SK-N-SH (cell line): Measurements from ENCODE around the gene MUSTN1. TPM values are rescaled to one million over a fixed set of nuclear protein-coding genes. Genes with fewer than 3 reads are reported as not detected.

Experiments used
- CTCF ChIA-PET: fragments of 300-600, 350-600 bp; formaldehyde crosslinking; extraction: SDS; loops from one replicate; lab custom pipeline; 2021; lab: Yijun Ruan, JAX
- POLR2A ChIA-PET: fragments of 350-600 bp; sonication (Branson Sonifier 250); formaldehyde crosslinking; extraction: SDS; loops from one replicate; lab custom pipeline; 2020; ENCODE audit warnings: antibody characterized with exemption, inconsistent platforms; lab: Yijun Ruan, JAX
- DNase-seq: peaks from one replicate; pipeline ENCODE4 v3.0.0; 2012
- H2AFZ ChIP-seq: fragments of 200-600 bp; sonication (generic); 2 replicates; pipeline ENCODE4 v1.8.1; 2016; ENCODE audit warnings: antibody characterized with exemption, mild to moderate bottlenecking, low read depth
- H3F3A ChIP-seq: fragments of 200-600 bp; sonication (generic); replicated peaks from 2 replicates; pipeline ENCODE3; 2016; ENCODE audit warnings: antibody characterized with exemption, mild to moderate bottlenecking; ENCODE audit not compliant: insufficient read depth
- H3K27ac ChIP-seq, 2 experiments: fragments of 200-500 bp in 1 of 2; fragments of 200-600 bp in 1 of 2; sonication (Bioruptor generic) in 1 of 2; sonication (generic), shearing (Covaris generic) in 1 of 2; 2 replicates each; pipeline versions ENCODE4 v1.5.1 to v1.6.1; 2014 to 2016; ENCODE audit warnings: low read depth in 2 of 2, inconsistent platforms in 1 of 2, low read length in 1 of 2, mild to moderate bottlenecking in 1 of 2, mixed read lengths in 1 of 2
- H3K27me3 ChIP-seq: fragments of 200-600 bp; sonication (generic), shearing (Covaris generic); 2 replicates; pipeline ENCODE4 v1.6.1; 2016; ENCODE audit warnings: mixed run types; ENCODE audit not compliant: insufficient read depth
- H3K36me3 ChIP-seq, 2 experiments: fragments of 200-500 bp in 1 of 2; fragments of 200-600 bp in 1 of 2; sonication (Bioruptor generic) in 1 of 2; sonication (generic) in 1 of 2; replicated peaks in 1 of 2; 2 replicates each; pipeline versions ENCODE3 to v1.5.1; 2014 to 2016; ENCODE audit warnings: low read length in 1 of 2, mild to moderate bottlenecking in 1 of 2; ENCODE audit not compliant: insufficient read depth in 2 of 2, control insufficient read depth in 1 of 2
- H3K4me1 ChIP-seq, 2 experiments: fragments of 200-500 bp in 1 of 2; fragments of 200-600 bp in 1 of 2; sonication (Bioruptor generic) in 1 of 2; sonication (generic), shearing (Covaris generic) in 1 of 2; 2 replicates each; pipeline versions ENCODE4 v1.5.1 to v1.6.1; 2014 to 2016; ENCODE audit warnings: low read depth in 1 of 2, low read length in 1 of 2, mixed run types in 1 of 2; ENCODE audit not compliant: insufficient read depth in 2 of 2, control insufficient read depth in 1 of 2
- H3K4me2 ChIP-seq: fragments of 200-600 bp; sonication (generic), shearing (Covaris generic); 2 replicates; pipeline ENCODE4 v1.6.1; 2017; ENCODE audit warnings: mixed run types
- H3K4me3 ChIP-seq, 2 experiments: fragments of 200-500 bp in 1 of 2; fragments of 200-600 bp in 1 of 2; sonication (Bioruptor generic) in 1 of 2; sonication (generic), shearing (Covaris generic) in 1 of 2; 2 replicates each; pipeline versions ENCODE4 v1.5.1 to v1.8.1; 2014 to 2016; ENCODE audit warnings: low read depth in 2 of 2, inconsistent platforms in 1 of 2, low read length in 1 of 2, mild to moderate bottlenecking in 1 of 2, mixed read lengths in 1 of 2, moderate library complexity in 1 of 2
- H3K79me2 ChIP-seq: fragments of 200-600 bp; sonication (generic); 2 replicates; pipeline ENCODE4 v1.8.1; 2017; ENCODE audit warnings: mild to moderate bottlenecking; ENCODE audit not compliant: insufficient read depth
- H3K9ac ChIP-seq: fragments of 200-600 bp; sonication (generic); 2 replicates; pipeline ENCODE4 v1.6.1; 2017; ENCODE audit warnings: mixed run types
- H3K9me2 ChIP-seq: fragments of 200-600 bp; sonication (generic); 2 replicates; pipeline ENCODE4 v1.6.1; 2017; ENCODE audit warnings: mixed run types
- H3K9me3 ChIP-seq: fragments of 200-600 bp; sonication (generic); 2 replicates; pipeline ENCODE4 v1.6.1; 2017; ENCODE audit warnings: mixed run types, mild to moderate bottlenecking, moderate library complexity
- H4K20me1 ChIP-seq: fragments of 200-600 bp; sonication (generic); 2 replicates; pipeline ENCODE4 v1.6.1; 2017; ENCODE audit warnings: mild to moderate bottlenecking, mixed run types; ENCODE audit not compliant: insufficient read depth
- CTCF ChIP-seq: fragments of 200-600 bp; sonication (generic); IDR thresholded peaks from 2 replicates; pipeline ENCODE4 v1.6.1; 2017; ENCODE audit warnings: antibody characterized with exemption, mild to moderate bottlenecking, moderate library complexity
- ELF1 ChIP-seq: IDR thresholded peaks from 2 replicates; pipeline ENCODE4 v1.4.0; 2012
- EZH2phosphoT487 ChIP-seq: fragments of 200-600 bp; sonication (generic); IDR thresholded peaks from 2 replicates; pipeline ENCODE4 v1.6.1; 2017; ENCODE audit warnings: low read depth, mixed run types, mild to moderate bottlenecking, antibody characterized with exemption, moderate library complexity, borderline replicate concordance
- FOSL2 ChIP-seq: IDR thresholded peaks from 2 replicates; pipeline ENCODE4 v1.4.0; 2012; ENCODE audit warnings: low read depth, mild to moderate bottlenecking, moderate library complexity, borderline replicate concordance
- MEF2A ChIP-seq: IDR thresholded peaks from 2 replicates; pipeline ENCODE4 v1.4.0; 2012; ENCODE audit warnings: low read depth, borderline replicate concordance
- NFIC ChIP-seq: IDR thresholded peaks from 2 replicates; pipeline ENCODE4 v1.4.0; 2012; ENCODE audit warnings: borderline replicate concordance
- POLR2AphosphoS5 ChIP-seq: IDR thresholded peaks from 2 replicates; pipeline ENCODE4 v1.6.1; 2012; ENCODE audit warnings: low read depth, low read length
- RCOR1 ChIP-seq: fragments of 150-350 bp; IDR thresholded peaks from 2 replicates; pipeline ENCODE4 v1.6.1; 2017; ENCODE audit warnings: antibody characterized with exemption, low read length
- RXRA ChIP-seq: IDR thresholded peaks from 2 replicates; pipeline ENCODE4 v1.4.0; 2012; ENCODE audit warnings: low read depth, mild to moderate bottlenecking, borderline replicate concordance
- SIN3A ChIP-seq: IDR thresholded peaks from 2 replicates; pipeline ENCODE4 v1.6.1; 2012; ENCODE audit warnings: low read depth, mild to moderate bottlenecking, low read length, moderate library complexity, borderline replicate concordance
- SMC3 ChIP-seq: IDR thresholded peaks from 2 replicates; pipeline ENCODE4 v1.6.1; 2012; ENCODE audit warnings: low read depth, low read length, improper control_type of control experiment
- TAF1 ChIP-seq: IDR thresholded peaks from 2 replicates; pipeline ENCODE4 v1.6.1; 2012; ENCODE audit warnings: low read depth, mild to moderate bottlenecking, low read length, moderate library complexity, borderline replicate concordance
- TCF12 ChIP-seq: IDR thresholded peaks from 2 replicates; pipeline ENCODE4 v1.4.0; 2012
- TEAD4 ChIP-seq: IDR thresholded peaks from 2 replicates; pipeline ENCODE4 v1.4.0; 2012; ENCODE audit warnings: mild to moderate bottlenecking, borderline replicate concordance; ENCODE audit not compliant: insufficient read depth
- USF1 ChIP-seq: IDR thresholded peaks from 2 replicates; pipeline ENCODE4 v1.4.0; 2012; ENCODE audit warnings: low read depth, borderline replicate concordance
- USF2 ChIP-seq: fragments of 150-350 bp; IDR thresholded peaks from 2 replicates; pipeline ENCODE4 v1.6.1; 2017; ENCODE audit warnings: antibody characterized with exemption, low read length, low read depth, borderline replicate concordance
- YY1 ChIP-seq: IDR thresholded peaks from 2 replicates; pipeline ENCODE4 v1.4.0; 2012; ENCODE audit warnings: low read depth, mild to moderate bottlenecking
- WGBS: methylation state at CpG from one replicate; pipeline ENCODE4 v1.1.6; 2017; ENCODE audit warnings: low lambda C conversion rate; 5-methylcytosine and 5-hydroxymethylcytosine counted together
- polyA plus RNA-seq, 3 experiments: library from polyadenylated mRNA; depleted of rRNA; stranded (reverse); fragments of >200 nt; gene quantifications; 2 replicates each; pipeline ENCODE4 v1.2.3, GENCODE V29; 2012

Gene MUSTN1
- polyA plus RNA-seq, 1 of the 3 experiments (the other 2 are of a cell fraction), result 0.54 TPM

- CTCF ChIA-PET, result interaction anchor here (1.8 to 2.0 kb wide), 2 partner anchors 16 to 29 kb away, joined by 5 read pairs; no protein-coding TSS in a partner anchor
- H3F3A ChIP-seq, result no peaks in the 10 kb centered on the region
- no peaks in the 10 kb centered on the region for H3K9me3 ChIP-seq
- H3K4me1 ChIP-seq, result no peaks in the 10 kb centered on the region; a peak in 1 of 4 replicates
- no peak overlapping the region for H3K4me3 ChIP-seq
- no peak overlapping the region for H3K27ac ChIP-seq
- 92% methylated on average over 4 of the region's 6 CpGs for WGBS
- H4K20me1 ChIP-seq, result no peaks in the 10 kb centered on the region
- POLR2A ChIA-PET, result no interaction called here
- DNase-seq, result no peak
- no peak overlapping the region for H3K4me2 ChIP-seq
- H3K27me3 ChIP-seq, result no peaks in the 10 kb centered on the region
- no peaks in the 10 kb centered on the region for H3K9me2 ChIP-seq
- H2AFZ ChIP-seq, result no peak overlapping the region
- TF ChIP-seq ELF1 (no peak), SIN3A (no peak), YY1 (no peak), SMC3 (no peak), POLR2AphosphoS5 (no peak)
- H3K9ac ChIP-seq, result no peak overlapping the region
- H3K36me3 ChIP-seq, result no peaks in the 10 kb centered on the region
- no peaks in the 10 kb centered on the region for H3K79me2 ChIP-seq
Observed at GRCh38 chr3:52816199-52816598, 18.6 kb downstream of the MUSTN1 start.

- no peaks in the 10 kb centered on the region for H3F3A ChIP-seq
- POLR2A ChIA-PET, result no interaction called here
- CTCF ChIA-PET, result no interaction called here
- H3K9me3 ChIP-seq, result no peaks in the 10 kb centered on the region
- no peaks in the 10 kb centered on the region for H3K27me3 ChIP-seq
- no peaks in the 10 kb centered on the region for H3K9me2 ChIP-seq
- H3K4me2 ChIP-seq, result no peak overlapping the region
- no peaks in the 10 kb centered on the region for H3K79me2 ChIP-seq
- no peak overlapping the region for H3K9ac ChIP-seq
- no peaks in the 10 kb centered on the region for H3K4me1 ChIP-seq
- TF ChIP-seq EZH2phosphoT487, result no peak
- TF ChIP-seq SMC3, result no peak
- no peak for TF ChIP-seq NFIC
- no peak for TF ChIP-seq FOSL2
- no peaks in the 10 kb centered on the region for H4K20me1 ChIP-seq
- no peak for DNase-seq
- 100% methylated on average over 5 of the region's 8 CpGs for WGBS
- H3K4me3 ChIP-seq, result no peak overlapping the region
- no peaks in the 10 kb centered on the region for H3K36me3 ChIP-seq
- no peak overlapping the region for H2AFZ ChIP-seq
- no peak overlapping the region for H3K27ac ChIP-seq
Observed at GRCh38 chr3:52813810-52814209, 21.0 kb downstream of the MUSTN1 start.

GRCh38 chr3:52811452-52812011 is 23.3 kb downstream of the MUSTN1 start:
- Histone ChIP-seq H4K20me1 (no peaks in the 10 kb centered on the region), H3K27ac (no peak overlapping the region), H3K4me3 (no peak overlapping the region), H3K27me3 (no peaks in the 10 kb centered on the region), H2AFZ (no peak overlapping the region), H3K4me1 (no peaks in the 10 kb centered on the region), H3K9me2 (no peaks in the 10 kb centered on the region), H3K36me3 (no peaks in the 10 kb centered on the region), H3K4me2 (no peak overlapping the region), H3K9ac (no peak overlapping the region), H3K9me3 (no peaks in the 10 kb centered on the region), H3F3A (no peaks in the 10 kb centered on the region), H3K79me2 (no peaks in the 10 kb centered on the region)
- WGBS, result 63% methylated on average over 4 of the region's 7 CpGs
- POLR2A ChIA-PET, result no interaction called here
- DNase-seq, result no peak
- CTCF ChIA-PET, result interaction anchor here (1.0 to 1.6 kb wide), 7 partner anchors 10 to 123 kb away, joined by 3 to 8 read pairs (median 3); no protein-coding TSS in a partner anchor
- TF ChIP-seq RCOR1, result no peak
- TF ChIP-seq RXRA, result no peak
- no peak for TF ChIP-seq SMC3
- no peak for TF ChIP-seq USF1
- TF ChIP-seq TAF1, result no peak
- TF ChIP-seq TCF12, result no peak
- TF ChIP-seq MEF2A, result no peak
- no peak for TF ChIP-seq USF2
- no peak for TF ChIP-seq TEAD4
- TF ChIP-seq FOSL2, result no peak
- TF ChIP-seq CTCF, result no peak
